Astrocyte of the spinal cord (primary cell): ENCODE data around the gene CABP1.
"Not testable (repeated sequence)": the region's sequence is repeated elsewhere in the genome, so short reads cannot be mapped to it uniquely, and the experiment has no call there.

Source experiments
- DNase-seq: peaks from one replicate; pipeline ENCODE4 v3.0.0; 2011; ENCODE audit warnings: low read depth, low spot score
- H3K4me3 ChIP-seq: 2 replicates; pipeline ENCODE4 v1.5.1; 2011; ENCODE audit warnings: low read depth, mild to moderate bottlenecking, low read length, moderate library complexity
- in situ Hi-C: cut with HindIII; loops from 2 replicates; pipeline ENCODE4 v1.10.0; 2017; ENCODE audit warnings: low sequenced_read_pairs
- TF ChIP-seq, protein P1 (sequence below): IDR thresholded peaks from 2 replicates; pipeline ENCODE4 v1.5.1; 2012; ENCODE audit warnings: low read depth, mild to moderate bottlenecking, low read length, inconsistent platforms

CABP1 gene

DNA sequence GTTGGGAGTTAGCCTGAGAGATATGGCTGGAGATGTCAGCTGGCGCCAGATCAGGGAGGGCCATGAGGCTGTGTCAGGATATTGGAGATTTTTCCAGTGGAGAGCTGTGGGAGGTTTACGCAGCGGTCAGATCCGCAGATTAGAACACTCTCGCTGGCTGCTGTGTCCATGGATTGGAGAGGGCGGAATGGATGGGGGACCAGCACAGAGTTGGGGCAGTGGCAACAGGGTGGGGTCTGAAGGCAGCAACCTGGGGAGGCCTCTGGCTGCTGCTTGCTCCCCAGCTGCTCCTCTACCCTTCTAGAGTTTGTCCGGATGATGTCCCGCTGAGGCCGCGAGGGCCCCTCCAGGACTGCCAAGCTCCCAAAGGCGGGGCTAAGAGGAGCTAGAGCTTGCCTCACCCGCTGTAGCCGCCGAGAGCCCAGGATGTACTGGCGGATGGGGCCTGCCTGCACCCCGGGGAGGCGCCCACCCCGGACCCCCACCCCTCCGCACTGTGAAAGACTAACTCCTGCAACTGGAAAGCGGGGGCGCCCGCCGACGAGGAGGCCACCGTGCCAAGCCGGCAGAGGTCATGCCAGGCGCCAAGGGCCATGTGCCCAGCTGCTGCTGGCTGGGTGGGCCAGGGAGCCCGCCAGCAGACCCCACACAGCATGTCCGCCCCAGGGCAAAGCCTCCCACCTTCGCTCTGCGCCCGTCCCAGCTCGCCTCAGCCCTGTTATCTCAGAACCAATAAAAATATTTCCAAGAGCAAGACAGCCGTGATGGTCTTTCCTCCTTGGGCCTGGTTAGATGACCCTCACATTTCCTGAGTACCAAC is 26.4 kb downstream of the CABP1 start:
- no peak for DNase-seq
- no peak overlapping the region for H3K4me3 ChIP-seq
- TF ChIP-seq, protein P1, sequence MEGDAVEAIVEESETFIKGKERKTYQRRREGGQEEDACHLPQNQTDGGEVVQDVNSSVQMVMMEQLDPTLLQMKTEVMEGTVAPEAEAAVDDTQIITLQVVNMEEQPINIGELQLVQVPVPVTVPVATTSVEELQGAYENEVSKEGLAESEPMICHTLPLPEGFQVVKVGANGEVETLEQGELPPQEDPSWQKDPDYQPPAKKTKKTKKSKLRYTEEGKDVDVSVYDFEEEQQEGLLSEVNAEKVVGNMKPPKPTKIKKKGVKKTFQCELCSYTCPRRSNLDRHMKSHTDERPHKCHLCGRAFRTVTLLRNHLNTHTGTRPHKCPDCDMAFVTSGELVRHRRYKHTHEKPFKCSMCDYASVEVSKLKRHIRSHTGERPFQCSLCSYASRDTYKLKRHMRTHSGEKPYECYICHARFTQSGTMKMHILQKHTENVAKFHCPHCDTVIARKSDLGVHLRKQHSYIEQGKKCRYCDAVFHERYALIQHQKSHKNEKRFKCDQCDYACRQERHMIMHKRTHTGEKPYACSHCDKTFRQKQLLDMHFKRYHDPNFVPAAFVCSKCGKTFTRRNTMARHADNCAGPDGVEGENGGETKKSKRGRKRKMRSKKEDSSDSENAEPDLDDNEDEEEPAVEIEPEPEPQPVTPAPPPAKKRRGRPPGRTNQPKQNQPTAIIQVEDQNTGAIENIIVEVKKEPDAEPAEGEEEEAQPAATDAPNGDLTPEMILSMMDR: no peak
- in situ Hi-C loops: no loop called here

DNA sequence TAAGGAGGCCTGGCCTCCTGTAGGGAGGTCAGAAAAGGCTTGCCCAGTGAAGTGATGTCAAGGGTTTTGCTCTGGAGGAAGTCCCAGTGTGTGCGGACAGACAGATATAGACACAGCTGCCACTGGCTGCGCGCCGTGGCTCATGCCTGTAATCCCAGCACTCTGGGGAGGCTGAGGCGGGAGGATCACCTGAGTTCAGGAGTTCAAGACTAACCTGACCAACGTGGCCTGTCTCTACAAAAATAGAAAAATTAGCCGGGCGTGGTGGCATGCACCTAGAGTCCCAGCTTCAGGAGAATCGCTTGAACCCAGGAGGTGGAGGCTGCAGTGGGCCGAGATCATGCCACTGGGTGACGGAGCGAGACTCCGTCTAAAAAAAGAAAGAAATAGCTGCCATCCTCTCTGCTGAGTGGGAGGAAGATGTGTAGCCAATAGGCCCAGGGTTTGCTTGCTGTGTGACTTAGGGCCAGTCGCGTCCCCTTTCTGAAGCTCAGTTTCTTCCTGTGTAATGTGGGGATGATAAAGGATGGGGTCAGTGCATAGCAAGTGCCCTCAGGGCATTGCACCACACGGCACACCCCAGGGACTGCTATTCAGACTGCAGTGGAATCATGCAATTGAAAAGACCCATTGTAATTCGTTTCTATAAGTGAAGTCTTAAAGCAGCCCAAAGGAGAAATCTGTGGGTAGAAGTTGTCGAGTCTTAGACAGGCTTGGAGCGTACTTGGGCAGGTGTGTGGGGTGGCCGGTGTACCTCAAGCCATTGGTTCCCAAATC is 27.9 kb downstream of the CABP1 start:
- no peak for DNase-seq
- in situ Hi-C loops: no loop called here

DNA sequence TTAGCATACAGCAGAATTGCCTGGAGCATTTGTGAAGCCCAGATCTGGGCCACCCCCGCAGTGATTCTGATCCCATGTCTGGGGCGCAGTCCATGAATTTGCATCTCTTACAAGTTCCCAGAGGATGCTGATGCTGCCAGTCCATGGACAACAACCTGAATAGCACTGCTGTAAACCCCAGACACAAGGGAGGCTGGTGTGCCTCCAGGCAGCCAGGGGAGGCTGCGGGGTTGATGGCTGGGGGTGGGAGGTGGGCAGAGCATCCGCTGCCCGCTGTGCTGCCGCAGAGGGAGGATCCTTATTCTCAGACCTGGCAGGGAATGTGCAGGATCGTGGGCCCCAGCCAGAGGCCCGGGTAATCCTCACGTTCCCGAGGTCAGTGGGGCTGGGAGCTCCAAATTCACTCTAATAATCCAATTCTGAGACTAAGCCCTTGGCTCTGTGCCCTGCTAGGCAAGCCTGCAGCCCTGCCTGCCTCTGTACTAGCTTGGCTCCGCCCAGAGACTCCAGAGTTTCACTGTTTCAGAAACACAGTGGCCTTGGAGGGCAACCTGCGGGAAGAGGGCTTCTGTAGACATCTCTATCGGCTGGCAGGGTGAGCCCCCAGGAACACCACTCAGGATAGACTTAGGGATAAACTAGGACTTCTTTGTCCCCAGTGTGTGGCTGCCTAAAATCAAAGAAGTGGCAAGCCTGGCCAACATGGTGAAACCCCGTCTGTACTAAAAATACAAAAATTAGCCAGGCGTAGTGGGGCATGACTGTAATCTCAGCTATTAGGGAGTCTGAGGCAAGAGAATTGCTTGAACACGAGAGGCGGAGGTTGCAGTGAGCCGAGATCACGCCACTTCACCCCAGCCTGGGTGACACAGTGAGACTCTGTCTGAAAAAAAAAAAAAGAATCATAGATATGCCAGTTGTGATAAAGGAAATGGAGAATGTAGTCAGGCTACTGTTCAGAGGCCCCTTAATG is 28.7 kb downstream of the CABP1 start:
- in situ Hi-C loops: no loop called here
- TF ChIP-seq, protein P1: no peak
- DNase-seq: no peak
- H3K4me3 ChIP-seq: no peak overlapping the region

More for the DNA sequence above, 27.9 kb downstream of the CABP1 start:
- TF ChIP-seq, protein P1: no peak
- no peak overlapping the region for H3K4me3 ChIP-seq

DNA sequence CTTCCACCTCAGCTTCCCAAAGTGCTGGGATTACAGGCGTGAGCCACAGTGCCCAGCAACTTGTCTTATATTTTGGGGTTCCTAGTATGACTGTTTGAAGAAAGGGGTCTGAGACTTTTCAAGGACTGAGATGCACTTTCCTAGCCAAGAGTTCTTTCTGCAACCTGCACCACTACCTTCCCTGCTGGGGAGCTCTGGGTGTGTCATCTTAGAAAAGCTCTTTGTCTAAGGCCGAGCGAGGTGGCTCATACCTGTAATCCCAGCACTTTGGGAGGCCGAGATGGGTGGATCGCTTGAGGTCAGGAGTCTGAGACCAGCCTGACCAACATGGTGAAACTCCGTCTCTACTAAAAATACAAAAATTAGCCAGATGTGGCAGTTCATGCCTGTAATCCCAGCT is 29.8 kb downstream of the CABP1 start:
- DNase-seq, H3K4me3 ChIP-seq, in situ Hi-C loops: not testable (repeated sequence)

DNA sequence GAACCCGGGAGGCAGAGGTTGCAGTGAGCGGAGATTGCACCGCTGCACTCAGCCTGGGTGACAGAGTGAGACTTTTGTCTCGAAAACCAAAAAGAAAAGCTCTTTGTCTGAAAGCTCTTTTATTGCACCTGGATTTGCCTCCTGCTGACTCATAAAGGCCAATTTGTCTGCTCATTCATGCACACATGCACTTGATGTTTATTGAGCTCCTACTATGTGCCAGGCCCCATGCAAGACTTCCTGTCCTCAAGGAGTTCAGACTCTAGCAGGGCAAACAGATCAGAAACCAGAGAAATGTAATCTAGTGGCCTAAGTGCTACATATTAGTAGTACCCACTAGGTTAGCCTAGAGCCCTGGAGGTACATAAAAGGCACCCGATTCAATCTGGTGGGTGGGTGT is 30.2 kb downstream of the CABP1 start:
- in situ Hi-C loops: no loop called here
- TF ChIP-seq, protein P1: no peak
- DNase-seq: no peak
- H3K4me3 ChIP-seq: no peak overlapping the region

DNA sequence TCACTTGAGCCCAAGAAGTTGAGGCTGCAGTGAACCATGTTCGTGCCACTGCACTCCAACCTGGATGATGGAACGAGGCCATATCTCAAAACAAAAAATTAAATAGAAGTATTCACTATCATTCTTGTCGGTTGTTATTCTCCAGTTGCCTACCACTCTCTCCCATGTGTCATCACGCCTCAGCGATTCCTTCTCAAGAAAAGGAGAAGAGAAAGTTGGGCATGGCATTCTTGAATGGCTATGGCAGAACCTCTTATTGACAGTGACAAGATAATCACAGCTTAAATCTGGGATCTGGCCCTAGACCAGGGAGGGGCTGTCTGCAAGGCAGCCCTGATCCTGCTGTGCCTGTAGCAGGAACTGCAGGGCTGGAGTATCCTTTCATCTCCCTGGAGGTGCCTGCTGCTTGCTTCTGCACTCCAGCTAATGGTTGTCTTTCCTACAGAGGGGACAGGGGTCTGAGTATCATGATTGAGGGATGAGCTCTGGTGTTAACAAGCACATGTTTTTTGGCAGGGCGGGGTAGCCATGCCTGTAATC is 33.7 kb downstream of the CABP1 start:
- H3K4me3 ChIP-seq: no peak overlapping the region
- in situ Hi-C loops: no loop called here
- TF ChIP-seq, protein P1: no peak
- DNase-seq: no peak
